Stomach (tissue), 4 donors: ENCODE measurements around the gene ABCA6.

ENCODE experiments used
- POLR2A ChIP-seq, 4 donors: fragments of 450-650 bp; IDR thresholded peaks; one replicate each; pipeline ENCODE4 v1.6.1; 2016; ENCODE audit warnings: antibody characterized with exemption in 4 of 4, control low read depth in 2 of 4, mild to moderate bottlenecking in 1 of 4, moderate library complexity in 1 of 4
- POLR2AphosphoS5 ChIP-seq, 3 donors: sonication (generic); formaldehyde crosslinking; IDR thresholded peaks; one replicate each; pipeline ENCODE4 v1.6.1; 2016; ENCODE audit warnings: antibody characterized with exemption in 3 of 3
- TF ChIP-seq, protein P1 (sequence below), 7 experiments: fragments of 450-650 bp in 4 of 7; fragments of 200-600 bp in 3 of 7; sonication (generic) in 3 of 7; IDR thresholded peaks; one replicate each; pipeline ENCODE4 v1.5.1; 2016 to 2019; ENCODE audit warnings: antibody characterized with exemption in 7 of 7, control low read depth in 2 of 7, mild to moderate bottlenecking in 1 of 7

DNA sequence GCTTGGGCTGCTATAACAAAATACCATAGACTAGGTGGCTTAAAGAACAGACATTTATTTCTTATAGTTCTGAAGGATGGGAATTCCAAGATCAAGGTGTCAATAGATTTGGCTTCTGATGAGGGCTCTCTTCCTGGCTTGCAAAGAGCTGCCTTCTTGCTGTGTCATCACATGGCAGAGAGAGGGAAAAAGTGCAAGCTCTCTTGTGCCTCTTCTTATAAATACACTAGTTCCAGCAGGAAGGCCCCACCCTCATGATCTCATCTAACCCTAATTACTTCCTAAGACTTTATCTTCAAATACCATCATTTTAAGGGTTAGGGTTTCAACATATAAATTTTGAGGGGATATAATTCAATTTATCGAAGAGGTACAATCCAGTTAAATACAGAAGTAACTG lies 111.5 kb downstream of the ABCA6 start:
- TF ChIP-seq, protein P1, sequence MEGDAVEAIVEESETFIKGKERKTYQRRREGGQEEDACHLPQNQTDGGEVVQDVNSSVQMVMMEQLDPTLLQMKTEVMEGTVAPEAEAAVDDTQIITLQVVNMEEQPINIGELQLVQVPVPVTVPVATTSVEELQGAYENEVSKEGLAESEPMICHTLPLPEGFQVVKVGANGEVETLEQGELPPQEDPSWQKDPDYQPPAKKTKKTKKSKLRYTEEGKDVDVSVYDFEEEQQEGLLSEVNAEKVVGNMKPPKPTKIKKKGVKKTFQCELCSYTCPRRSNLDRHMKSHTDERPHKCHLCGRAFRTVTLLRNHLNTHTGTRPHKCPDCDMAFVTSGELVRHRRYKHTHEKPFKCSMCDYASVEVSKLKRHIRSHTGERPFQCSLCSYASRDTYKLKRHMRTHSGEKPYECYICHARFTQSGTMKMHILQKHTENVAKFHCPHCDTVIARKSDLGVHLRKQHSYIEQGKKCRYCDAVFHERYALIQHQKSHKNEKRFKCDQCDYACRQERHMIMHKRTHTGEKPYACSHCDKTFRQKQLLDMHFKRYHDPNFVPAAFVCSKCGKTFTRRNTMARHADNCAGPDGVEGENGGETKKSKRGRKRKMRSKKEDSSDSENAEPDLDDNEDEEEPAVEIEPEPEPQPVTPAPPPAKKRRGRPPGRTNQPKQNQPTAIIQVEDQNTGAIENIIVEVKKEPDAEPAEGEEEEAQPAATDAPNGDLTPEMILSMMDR (IDR thresholded peaks at IDR 0.05): no peak
- TF ChIP-seq POLR2A (IDR thresholded peaks at IDR 0.05) (no peak), POLR2AphosphoS5 (IDR thresholded peaks at IDR 0.05) (no peak)
